GM12874 (cell line): ENCODE results near the gene HOXA10.

Experiments used
- CTCF ChIP-seq: IDR thresholded peaks from 2 replicates; pipeline ENCODE4 v1.5.1; 2011; ENCODE audit warnings: low read depth, mild to moderate bottlenecking, control low read depth, low read length, moderate library complexity; ENCODE audit not compliant: insufficient read depth

Gene HOXA10

GRCh38 chr7:27134392-27134791 lies 39.7 kb downstream of the HOXA10 start:
- TF ChIP-seq CTCF, result no peak

- no peak for TF ChIP-seq CTCF
Measured at GRCh38 chr7:27133409-27134231, 40.5 kb downstream of the HOXA10 start.

- TF ChIP-seq CTCF, result no peak
Measured at GRCh38 chr7:27132978-27133377, 41.1 kb downstream of the HOXA10 start.

- TF ChIP-seq CTCF, result no peak
Measured at GRCh38 chr7:27132214-27132613, 41.9 kb downstream of the HOXA10 start.

GRCh38 chr7:27131390-27131819 lies 42.7 kb downstream of the HOXA10 start:
- TF ChIP-seq CTCF, result no peak

- no peak for TF ChIP-seq CTCF
Measured at GRCh38 chr7:27130540-27131389, 43.4 kb downstream of the HOXA10 start, which contains the start of gene HOXA4. TSS of gene HOXA4 (minus strand) at chr7:27130757. CDS start at chr7:27130733, 24 bp downstream.
